NCI-H526 (cell line): ENCODE measurements around the gene COL15A1.
A peak's percentile ranks its signal among the peaks of the same experiment; 100 is the strongest.
"Not testable (repeated sequence)": the region's sequence is repeated elsewhere in the genome, so short reads cannot be mapped to it uniquely, and the experiment has no call there.

Experiments
- DNase-seq, 2 experiments: peaks; one replicate each; lab custom pipeline; 2025; lab: John Stamatoyannopoulos, UW

COL15A1 gene

DNA sequence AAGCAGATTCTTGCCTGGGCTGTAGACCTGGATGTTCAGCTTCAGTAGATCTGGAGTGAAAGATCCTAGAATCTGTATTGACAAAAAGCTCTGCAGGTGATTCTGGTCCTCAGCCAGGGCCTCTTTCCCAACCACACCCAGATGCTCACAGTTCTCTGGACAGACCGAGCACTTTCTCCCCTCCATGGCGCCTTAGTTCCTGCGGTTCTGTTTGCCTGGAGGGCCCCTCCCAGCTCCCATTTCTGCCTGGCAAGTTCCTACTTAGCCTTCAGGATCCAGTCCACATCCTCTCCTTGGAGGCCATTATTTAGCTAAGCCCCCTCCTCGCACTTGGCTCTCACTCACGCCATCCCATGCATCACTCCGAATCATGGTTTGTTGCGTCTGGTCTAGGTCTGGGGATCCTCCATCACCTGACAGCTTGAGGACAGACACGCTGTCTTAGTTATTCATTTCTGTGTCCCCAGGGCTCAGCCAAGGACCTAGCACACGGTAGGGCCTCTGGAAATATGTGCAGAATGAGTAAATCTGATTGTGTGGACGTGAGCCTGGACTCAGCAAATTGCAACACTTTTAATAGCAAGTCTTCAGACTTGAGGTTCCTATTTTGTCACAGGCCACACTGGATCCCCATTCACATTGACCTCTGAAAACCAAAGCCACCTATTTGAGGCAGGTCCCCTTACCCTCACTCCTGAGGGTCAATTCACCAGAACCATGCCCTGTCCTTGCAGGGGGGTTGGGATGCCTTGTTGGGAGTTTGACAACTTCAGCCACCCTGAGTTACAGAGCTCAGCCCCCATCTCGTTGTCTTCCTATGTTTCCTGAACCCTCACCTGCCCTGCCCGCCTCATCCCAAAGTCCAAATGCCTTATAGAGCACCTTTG is 50.7 kb downstream of the COL15A1 start:
- no peak for DNase-seq

- no peak for DNase-seq
These were observed 51.5 kb downstream of the COL15A1 start for GRCh38 chr9:98995059-98995671.

DNA sequence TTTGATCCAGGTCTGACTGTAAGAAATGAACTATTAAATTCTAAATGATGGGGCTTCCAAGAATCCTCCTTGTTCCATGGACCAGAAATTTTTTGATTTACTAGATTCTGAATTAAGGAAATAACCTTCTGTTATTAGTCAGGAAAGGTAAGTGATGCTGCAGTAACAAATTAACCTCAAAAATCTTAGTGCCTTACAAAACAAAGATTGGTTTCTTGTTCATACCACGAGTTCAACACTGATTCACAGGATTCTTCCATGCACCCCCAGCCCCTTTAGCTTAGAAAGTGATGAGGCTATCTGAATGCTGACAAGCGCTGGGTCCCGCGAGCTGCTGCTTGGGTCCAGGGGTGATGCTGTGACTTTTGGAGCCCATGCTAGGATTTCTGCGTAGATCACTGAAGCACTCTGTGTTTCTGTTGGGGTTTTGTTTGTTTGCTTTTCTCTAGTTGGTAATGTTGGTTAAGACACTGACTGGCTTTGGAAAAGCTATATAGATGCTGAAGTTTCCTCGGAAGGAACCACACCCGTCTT is 52.3 kb downstream of the COL15A1 start:
- no peak for DNase-seq

DNA sequence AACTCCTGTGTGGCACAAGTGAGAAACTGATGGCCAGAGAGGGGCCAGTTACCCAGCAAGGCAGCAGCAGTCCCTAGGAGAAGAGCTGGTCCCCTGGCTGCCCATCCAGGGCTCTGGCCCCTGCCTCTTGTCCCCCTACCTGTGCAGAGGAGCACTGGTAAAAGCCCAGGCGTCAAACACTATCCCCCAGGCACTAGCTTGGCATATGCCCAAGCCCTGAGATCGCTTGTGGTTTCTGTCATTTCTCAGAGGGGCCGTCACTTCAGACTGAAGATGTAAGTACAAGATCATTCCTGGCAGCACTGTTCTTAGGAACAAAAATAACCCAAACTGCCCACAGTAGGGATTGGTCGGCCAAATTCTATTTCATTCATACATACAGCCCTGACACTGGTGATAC is 53.9 kb downstream of the COL15A1 start:
- DNase-seq = no peak

GRCh38 chr9:98998441-98999151 is 54.9 kb downstream of the COL15A1 start:
- peak; percentile 7 to 60 for DNase-seq

- no peak for DNase-seq
These were observed 55.4 kb downstream of the COL15A1 start for GRCh38 chr9:98999152-98999525.

DNA sequence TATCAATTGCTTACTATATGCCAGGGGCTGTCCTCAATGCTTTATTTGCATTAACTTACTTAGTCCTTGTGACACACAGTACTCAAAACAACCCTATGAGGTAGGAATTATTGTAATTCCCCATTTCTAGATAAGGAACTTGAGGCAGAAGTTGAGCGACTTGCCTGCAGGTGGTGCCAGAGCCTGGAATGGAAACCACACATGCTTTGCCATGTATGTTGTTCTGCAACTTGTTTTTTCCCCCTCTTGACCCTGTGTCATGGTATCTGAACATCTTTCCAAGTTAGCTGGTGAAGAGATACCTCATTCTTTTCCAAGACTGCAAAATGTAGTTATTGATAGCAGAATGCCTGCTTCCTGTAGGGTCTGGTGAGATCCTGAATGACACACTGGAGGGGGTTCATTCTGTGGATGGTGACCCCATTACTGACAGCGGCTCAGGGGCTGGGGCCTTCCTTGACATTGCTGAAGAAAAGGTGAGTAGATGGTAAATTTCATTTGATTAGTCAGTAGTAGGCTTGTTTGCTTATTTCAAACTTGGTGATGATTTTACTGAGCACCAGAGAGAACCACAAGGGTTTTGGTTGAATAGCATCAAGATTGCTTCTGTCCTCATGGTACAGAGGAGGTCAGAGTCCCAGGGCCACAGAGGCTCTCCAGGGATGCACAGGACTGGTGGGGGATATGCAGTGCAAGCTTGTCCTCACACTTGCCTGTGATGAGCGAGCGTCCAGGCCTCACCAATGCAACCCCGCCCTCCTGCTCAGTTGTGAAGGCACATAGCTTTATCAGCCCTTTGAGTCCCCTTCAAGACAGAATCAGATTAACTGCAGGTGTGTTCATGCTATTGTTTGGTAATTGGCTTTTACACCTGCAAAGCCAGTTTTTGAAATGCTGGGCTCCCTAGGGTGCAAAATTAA is 57.0 kb downstream of the COL15A1 start:
- peak; percentile 28 to 56 for DNase-seq

DNA sequence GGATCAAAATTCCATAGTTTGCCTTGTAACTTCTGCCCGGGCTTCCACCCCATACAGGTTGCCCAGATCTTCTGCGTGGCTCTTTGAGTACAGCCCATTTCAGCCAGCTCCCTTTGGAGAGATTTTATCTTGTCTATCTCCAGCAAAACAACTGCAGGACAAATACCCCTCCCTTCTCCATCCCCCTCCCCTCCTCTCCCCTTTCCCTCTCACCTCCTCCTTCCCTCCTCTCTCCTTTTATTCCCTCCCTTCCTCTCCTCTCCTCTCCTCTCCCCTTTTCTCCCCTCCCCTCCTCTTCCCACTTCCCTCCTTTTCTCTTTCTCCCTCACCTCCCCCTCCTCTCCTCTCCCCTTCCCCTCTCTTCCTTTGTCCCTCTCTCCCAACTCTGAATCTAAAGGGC is 58.2 kb downstream of the COL15A1 start:
- no peak for DNase-seq

- DNase-seq = no peak
These were observed 59.0 kb downstream of the COL15A1 start for GRCh38 chr9:99002706-99003105.

DNA sequence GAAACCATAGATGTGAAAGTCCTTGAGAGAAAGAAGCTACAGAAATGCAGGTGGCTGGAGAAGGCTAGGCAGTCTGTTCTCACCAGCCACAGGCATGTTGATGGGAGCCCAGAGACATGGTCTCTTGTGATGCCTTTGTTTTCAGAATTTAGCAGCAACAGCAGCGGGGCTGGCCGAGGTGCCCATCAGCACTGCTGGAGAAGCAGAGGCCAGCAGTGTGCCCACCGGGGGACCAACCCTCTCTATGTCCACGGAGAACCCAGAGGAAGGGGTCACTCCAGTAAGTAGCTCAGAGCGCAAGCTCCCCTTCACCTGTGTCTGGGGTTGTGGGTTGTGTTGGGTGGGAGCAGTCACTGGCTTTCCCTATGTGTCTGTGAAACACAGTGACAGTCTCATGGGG is 59.6 kb downstream of the COL15A1 start:
- no peak for DNase-seq

GRCh38 chr9:99004115-99004514 is 60.4 kb downstream of the COL15A1 start:
- no peak for DNase-seq

- no peak for DNase-seq
These were observed 61.2 kb downstream of the COL15A1 start for GRCh38 chr9:99004717-99005460.

DNA sequence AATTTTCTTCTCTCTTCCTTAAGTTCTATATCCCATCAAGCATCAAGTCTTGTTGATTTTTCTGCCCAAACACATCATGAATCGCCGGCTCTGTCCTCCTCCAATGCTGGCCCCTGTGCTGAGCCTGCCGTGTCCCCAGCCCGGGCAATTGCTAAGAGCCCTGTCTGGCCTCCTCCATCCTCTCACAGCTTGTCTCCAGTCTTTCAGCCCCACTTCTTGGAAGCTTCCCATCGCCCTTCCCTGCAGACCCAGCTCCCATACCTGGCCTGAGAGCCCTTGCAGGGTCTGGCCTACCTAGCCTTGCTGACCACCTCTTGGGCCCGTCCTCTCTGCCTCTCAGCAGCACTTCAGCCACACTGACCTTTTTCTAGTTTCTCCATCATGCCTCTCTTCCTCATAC is 61.9 kb downstream of the COL15A1 start:
- no peak for DNase-seq

DNA sequence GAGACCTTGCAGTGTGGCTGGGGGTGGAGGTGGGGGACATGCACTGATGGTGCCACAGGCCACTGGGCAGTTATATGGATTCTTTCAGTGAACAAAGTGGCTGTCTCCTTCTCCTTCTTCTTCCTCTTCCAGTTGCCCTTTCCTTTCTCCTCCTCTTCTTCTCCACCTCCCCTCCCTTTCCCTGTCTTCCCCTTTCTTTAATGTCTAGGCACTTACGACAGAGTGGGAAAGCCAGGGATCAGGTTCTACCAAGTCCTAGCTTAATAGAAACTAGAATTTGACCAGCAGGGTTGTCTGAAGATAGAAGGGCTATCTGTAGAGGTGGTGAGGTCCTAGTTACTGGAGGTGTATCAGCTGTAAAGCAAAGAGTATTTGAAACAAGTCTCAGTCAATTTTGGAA is 62.8 kb downstream of the COL15A1 start:
- no peak for DNase-seq

DNA sequence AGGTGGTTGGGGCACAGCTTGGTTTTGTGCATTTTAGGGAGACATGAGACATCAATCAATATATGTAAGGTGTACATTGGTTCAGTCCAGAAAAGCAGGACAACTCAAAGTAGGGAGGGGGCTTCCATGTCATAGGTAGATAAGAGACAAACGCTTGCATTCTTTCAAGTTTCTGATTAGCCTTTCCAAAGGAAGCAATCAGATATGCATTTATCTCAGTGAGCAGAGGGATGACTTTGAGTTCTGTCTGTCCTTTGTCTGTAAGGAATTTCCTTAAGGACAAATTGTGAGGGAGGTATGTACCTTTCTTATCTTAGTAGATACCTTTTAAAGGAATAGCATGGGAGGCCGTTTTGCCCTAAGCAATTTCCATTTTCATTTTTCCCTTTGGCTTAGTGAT is 63.3 kb downstream of the COL15A1 start:
- no peak for DNase-seq

DNA sequence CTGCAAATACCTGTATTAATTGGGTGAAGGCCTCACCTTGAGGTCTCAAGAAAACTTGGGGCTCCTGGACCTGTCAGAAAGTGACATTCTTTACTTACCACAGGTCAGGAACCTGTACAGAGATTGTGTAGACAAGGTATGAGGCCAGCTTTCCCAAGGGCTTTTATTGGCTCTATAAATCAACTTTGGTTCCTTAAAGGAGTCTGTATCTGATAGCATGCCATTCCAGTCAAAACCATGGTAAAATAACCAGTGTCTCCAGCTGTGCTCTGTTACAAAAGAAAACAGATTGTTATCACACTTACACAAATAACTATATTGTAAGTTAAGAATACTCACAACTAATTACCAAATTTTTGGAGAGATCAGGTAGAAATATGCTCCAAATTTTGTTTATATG is 64.5 kb downstream of the COL15A1 start:
- DNase-seq = no peak

DNA sequence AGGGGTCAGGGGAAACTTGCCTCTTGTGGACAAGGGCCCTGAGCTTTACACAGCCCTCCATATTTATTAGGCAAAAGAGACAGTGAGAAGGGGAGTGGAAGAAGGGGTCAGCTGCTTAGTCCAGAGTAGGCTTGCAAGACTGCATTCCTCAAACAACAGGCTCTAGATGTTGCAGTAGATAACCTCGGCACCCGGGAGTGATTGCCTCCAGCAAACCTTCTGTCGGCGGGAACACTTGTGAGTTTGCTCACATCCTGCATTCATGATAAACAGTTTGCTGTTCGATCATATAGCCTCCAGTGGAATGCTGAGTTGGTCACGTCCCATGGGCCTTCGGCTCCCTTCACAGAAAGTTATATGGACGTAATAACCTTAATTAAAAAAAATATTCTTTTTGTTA is 66.7 kb downstream of the COL15A1 start:
- DNase-seq = not testable (repeated sequence)

- DNase-seq = no peak
These were observed 67.5 kb downstream of the COL15A1 start for GRCh38 chr9:99011161-99011709.

DNA sequence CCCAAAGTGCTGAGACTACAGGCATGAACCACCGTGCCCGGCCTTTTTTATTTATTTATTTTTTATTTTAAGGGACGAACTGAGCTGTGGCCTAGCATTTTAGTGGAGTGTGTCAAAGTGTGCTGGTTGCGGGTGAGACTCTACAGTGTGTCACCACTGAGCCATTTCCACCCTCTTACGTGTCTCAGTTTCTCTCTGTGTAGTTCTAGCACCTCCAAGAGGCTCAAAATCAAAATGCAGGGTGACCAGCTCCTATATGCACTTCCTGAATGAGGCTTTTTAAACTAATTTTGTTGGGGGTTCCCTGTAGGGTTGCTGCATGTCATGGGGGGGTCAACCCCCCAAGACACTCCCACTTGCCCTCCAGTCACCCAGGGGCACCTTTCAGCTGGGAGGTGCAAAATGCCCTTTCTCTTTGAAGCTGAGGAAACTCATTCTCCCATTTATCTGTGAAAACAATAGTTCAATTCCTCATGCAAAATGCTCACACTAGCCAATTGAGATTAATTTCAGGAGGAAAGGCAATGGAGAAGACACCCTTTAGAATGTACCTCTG is 69.3 kb downstream of the COL15A1 start:
- DNase-seq = no peak

DNA sequence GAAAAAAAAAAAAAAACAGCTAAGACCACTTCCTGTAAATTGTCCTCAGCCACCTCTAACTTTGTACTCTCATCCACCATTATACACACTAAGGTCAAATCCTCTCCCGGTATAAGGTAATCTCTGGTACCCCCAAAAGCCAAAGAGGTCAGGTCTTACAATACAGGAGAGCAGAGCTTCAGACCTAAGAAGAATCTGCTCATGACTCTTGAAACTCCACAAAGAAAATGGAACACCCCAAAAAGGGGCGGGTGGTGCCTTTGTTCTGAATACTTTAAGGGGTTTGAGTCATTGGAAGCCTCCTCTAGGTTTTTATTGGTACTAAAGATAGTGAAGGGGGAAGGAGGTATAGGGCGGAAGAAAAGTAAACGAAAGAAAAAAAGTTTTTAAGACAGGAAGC is 69.8 kb downstream of the COL15A1 start:
- no peak for DNase-seq
